Astrocyte (in vitro differentiated cells and primary cell): ENCODE measurements around the gene WBP1L.

Experiments
- EZH2 ChIP-seq: IDR thresholded peaks from 2 replicates; pipeline ENCODE4 v1.6.1; 2012; ENCODE audit warnings: mild to moderate bottlenecking, low read length, inconsistent platforms; ENCODE audit not compliant: insufficient read depth
- TF ChIP-seq, protein P1 (sequence below): IDR thresholded peaks from 2 replicates; pipeline ENCODE4 v1.5.1; 2011; ENCODE audit warnings: low read depth, mild to moderate bottlenecking, inconsistent platforms, low read length, moderate library complexity; ENCODE audit not compliant: insufficient read depth

DNA sequence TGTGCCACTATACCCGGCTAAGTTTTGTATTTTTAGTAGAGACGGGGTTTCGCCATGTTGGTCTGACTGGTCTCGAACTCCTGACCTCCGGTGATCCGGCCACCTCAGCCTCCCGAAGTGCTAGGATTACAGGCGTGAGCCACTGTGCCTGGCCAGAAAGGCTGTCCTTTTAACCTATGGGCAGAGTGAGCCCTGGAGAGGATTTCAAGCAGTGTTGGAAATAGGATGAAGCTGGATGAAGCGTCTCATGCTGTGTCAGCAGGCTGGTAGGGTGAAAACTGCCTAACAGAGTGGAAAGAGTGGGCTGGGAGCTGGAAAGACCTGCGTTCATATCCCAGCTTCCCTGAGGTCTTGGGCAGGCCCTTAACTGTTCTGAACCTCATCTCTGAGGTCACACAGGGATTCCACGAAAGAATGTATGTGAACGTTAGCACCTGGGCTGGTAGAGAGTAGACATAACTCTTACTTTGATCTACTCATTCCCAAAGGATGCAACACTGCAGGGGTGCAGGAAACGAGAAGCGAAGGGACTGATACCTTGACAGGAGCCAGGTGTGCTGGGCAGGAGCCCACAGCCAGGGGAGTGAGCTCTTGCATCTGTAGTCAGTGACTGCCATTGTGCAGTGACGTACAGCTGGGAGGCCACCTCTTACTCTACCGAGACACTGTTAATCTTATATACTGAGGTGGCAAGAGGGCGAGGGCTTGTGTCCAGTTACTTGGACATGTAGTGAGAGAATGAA lies 34.1 kb downstream of the WBP1L start:
- TF ChIP-seq, protein P1, sequence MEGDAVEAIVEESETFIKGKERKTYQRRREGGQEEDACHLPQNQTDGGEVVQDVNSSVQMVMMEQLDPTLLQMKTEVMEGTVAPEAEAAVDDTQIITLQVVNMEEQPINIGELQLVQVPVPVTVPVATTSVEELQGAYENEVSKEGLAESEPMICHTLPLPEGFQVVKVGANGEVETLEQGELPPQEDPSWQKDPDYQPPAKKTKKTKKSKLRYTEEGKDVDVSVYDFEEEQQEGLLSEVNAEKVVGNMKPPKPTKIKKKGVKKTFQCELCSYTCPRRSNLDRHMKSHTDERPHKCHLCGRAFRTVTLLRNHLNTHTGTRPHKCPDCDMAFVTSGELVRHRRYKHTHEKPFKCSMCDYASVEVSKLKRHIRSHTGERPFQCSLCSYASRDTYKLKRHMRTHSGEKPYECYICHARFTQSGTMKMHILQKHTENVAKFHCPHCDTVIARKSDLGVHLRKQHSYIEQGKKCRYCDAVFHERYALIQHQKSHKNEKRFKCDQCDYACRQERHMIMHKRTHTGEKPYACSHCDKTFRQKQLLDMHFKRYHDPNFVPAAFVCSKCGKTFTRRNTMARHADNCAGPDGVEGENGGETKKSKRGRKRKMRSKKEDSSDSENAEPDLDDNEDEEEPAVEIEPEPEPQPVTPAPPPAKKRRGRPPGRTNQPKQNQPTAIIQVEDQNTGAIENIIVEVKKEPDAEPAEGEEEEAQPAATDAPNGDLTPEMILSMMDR = no peak
- TF ChIP-seq EZH2 = no peak
